ENCODE results near the gene SLC4A9.
"Not testable (repeated sequence)": the region's sequence is repeated elsewhere in the genome, so short reads cannot be mapped to it uniquely, and the experiment has no call there.

Gene SLC4A9

DNA sequence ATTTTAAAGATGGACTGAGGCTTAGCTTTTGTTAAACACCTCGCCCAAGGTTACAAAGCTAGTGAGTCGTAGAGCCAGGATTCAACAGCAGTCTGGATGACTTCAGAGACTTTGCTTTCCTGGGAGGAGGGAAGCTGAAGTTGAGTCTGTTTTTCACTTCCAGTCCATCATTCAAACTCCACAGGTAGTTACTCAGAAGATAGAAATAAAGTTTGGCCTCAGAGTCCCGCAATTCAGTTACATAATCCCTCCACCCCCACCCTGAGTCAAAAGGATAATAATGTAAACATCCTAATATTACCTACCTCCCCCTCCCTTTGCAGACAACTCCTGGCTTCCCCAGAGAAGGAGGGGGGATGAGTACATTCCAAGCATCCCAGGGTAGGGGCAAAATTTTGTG lies 21.7 kb upstream of the SLC4A9 start:
- DNase-seq = no peak

DNA sequence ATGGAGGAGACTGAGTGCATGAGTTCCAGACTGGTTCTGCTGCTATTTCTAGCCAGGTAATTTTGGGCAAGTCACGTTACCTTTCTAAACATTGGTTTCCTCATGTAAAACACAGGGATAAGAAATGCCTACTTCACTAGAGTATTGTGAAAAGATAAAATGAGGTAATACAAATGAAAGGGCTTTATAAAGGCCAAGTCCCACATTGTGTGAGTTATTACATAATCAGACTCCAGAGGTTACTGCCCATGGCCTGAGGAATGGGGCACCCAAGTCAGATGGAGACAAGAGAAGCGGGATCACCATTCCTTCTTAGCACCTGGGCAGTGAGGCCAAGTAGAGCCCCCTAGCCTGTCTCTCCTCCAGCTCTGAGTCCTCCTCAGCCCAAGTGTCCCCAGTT lies 21.1 kb upstream of the SLC4A9 start:
- DNase-seq = no peak

DNA sequence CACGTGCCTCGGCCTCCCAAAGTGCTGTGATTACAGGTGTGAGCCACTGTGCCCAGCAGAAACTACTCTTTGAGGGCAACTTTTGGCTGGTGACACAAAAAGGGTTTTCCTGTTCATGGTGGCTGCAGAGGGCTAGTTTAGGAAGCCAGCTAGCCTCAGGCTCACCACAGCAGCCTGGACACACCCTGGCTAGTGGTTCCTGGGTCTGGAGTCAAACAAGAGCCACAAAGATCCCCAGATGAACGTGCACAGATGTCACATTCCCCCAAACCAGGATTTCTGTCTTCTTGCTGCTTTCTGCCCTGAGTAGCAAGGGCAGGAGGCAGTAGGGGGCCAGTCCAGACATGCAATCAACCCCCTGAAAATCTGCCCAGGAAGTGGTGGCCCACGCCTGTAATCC lies 20.4 kb upstream of the SLC4A9 start:
- DNase-seq = no peak

DNA sequence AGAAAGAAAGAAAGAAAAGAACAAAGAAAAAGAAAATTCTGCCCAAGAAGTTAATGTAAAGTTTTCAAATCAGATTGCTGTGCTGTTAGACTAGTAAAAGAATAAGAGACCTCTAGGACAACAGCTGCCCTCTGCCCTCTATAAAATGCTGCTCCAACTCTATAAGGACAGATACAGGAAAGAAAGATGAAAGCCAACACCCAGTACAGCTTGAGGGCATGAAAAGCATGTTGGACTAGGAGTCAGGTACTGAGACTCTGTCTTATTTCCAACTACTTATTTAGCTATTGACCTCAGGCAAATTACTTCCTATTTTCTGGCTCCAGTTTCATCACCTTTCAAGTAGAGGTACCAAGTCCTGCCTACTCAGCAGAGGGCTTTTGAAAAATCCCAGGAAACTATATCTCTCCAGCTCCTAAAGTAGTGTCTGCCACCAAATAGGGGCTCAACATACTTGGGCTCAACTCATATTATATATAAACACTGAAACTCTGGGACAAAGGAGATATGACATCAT lies 19.3 kb upstream of the SLC4A9 start:
- no peak for DNase-seq

DNA sequence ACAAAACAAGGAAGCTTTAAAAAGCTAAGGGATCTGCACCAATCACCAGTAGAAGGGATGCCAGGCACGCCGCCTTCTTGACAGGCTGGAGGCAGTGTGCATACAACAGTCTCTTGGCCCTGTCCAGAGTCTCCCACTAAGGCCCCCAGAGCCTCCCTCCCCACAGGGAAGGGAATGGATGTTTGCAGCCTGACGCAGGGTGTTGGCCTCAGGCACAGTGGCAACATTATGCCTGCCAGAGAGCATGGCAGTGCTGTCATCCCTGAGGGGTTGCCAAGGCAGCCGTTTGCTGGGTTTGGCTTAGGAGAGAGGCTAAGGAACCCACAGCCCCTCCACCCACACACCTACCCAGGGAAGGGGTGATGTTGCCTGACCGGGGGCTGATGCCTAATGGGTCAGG lies 18.4 kb upstream of the SLC4A9 start:
- DNase-seq = no peak

DNA sequence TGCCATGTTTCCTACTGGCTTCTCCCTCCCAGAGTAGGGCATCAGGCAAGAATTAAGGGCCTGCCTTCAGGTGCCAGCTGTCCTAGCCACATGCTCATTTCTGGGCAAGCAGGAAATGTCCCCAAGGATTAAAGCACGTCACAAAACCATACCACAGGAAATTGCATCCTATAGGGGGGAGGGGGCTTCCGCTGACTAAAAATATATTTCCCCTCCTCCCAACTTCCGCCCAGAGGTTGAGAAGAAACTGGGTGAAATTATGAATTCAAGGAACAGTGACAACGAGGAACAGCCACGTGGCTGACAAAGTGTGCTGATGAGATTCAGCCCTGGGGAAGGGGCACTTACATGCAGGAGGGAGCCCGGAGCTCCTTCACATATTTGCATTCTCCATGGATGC lies 17.7 kb upstream of the SLC4A9 start:
- DNase-seq = no peak

DNA sequence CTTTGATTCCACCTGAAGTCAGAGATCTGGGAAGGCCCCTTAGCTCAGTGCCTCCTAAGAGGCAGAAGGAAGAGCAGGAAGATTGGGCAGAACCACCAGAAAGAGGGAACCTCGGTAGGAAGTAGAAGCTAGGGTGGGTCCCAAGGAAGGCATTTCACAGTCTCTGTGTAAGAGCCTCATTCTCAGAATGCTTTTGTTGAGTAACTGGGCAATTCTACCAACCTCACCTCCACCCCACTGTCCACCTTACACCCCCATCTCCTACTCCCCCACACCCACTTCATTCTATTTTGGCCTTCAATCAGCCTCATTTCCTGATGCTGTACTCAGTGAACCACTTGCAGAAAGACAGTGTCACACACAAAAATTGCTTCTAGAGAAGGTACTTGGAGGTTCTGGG lies 17.1 kb upstream of the SLC4A9 start:
- no peak for DNase-seq

DNA sequence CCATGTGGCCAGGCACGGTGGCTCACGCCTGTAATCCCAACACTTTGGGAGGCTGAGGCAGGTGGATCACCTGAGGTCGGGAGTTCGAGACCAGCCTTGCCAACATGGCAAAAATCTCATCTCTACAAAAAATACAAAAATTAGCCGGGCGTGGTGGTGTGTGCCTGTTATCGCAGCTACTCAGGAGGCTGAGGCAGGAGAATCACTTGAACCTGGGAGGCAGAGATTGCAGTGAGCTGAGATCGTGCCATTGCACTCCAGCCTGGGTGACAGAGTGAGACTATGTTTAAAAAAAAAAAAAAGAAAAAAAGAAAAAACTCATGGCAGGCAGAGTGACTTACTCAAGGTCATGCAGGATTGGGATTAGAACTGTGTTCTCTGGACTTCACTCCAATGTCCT lies 16.1 kb upstream of the SLC4A9 start:
- DNase-seq = not testable (repeated sequence)

DNA sequence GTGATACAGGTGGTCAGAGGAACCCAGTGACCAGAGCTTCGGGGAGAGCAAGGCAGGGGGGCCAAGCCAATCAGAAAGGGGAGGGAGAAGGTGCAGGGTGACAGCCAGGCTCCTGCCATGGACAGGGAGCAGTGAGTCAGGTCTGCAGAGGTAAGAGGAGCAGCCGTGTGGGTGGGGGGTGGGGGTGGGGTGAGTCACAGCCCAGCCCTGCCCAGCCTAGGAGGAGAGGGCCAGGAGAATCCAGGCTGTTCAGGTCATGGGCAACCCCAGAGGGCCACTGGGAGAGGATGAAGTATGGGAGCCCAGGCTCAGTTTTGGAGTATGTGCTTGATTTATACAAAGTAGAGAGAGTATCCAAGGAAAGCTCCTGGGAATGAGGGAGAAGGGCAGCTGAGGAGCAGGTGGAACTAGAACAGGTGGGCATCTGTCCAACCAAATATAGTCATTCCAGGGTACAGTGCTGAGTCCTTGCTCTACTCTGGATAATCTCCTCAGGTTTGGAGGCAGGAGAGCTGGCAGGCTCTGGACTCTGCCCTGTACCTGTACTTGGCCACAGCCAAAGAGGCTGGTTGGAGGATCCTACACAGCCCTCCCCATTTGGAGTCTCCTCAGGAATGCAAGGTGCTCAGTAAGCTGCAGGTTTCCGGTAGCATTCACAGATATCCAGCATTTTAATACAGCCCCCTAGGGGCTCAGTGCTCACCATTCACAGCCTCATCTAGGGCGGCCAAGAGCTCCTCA lies 15.1 kb upstream of the SLC4A9 start:
- no peak for DNase-seq

DNA sequence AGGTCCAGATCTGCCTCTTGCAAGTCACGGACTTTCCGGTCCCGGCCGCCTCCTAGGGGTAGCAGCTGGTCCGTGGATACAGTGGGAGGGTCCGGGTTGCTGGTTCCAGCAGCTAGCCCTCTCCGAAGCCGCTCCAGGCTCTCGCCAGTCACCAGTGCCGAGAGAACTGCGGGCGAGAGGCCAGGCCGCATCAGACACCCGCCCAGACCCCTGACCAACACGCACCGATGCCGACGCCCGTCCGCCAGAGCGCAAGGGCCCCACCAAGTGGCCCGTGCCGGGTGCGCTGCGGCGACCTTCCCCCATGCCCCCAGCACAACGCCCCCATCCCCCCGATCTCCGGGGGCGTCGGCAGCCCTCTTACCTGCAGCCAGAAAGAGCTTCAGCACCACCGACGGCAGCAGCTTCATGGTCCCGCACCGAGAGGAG lies 14.1 kb upstream of the SLC4A9 start:
- no peak for DNase-seq

DNA sequence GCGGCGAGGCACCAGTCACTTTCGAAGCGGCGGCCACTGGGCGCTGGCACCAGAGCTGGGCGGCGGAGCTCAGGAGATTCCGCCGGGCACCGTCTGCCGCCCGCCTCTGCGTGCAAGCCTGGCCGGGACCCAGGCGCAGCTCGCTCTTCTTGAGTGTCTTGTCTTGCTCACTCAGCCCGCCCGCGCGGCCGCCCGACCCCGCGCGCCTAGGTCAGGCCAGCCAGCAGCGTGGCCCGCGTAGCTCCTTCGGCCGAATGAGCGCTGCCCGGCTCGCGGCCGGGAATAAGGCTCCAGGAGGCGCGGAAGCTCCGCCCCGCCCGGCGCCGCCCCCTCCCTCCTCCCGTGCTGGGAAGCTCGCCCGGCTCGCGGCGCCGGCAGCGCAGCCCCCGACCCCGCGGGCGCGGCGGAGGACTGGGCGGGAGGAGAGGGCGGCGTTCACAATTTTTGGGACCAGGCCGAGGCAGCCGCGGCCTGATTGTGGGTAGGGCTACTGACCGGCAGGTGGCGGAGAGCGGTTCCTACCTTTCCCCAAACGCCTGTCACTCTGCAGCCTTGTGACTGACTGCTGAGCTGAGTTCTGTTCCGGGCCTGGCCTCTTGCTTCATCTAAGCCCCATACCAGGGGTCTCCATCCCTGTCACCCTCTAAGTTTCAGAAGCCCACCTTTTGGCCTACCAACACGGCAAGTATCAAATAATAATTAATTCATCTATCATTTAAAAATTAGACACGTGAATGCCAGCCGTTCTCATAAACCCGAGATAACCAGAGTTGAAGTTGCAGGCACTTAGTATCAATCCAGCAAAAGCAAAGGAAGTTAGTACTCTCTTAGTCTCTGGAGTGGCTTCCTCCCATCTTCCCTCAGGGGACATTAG lies 13.4 kb upstream of the SLC4A9 start, which contains the start of gene HBEGF:
TSS of gene HBEGF (minus strand) at position 256 of the 874 bp plus-strand sequence. CDS start 275 bp downstream, outside the sequence.
- peak; percentile 96 for DNase-seq

DNA sequence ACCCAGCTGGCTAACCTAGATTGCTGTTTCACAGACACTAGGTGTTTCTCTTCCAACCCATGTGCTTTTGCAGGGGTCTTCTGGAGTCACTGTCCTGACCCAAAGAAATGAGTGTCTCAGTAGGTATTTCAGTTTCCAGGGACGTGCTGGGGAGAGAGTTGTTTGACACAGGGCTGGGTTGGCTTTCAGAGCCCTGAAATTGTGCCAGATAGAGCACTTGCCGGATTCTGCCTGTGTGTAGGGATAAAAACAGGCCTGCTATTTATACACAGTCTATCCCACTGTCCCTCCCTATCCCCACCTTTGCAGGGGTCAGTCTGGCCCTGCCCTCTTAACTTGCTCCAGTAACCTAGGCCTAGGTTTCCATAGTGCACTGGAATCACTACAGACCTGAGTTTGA lies 12.6 kb upstream of the SLC4A9 start:
- no peak for DNase-seq

DNA sequence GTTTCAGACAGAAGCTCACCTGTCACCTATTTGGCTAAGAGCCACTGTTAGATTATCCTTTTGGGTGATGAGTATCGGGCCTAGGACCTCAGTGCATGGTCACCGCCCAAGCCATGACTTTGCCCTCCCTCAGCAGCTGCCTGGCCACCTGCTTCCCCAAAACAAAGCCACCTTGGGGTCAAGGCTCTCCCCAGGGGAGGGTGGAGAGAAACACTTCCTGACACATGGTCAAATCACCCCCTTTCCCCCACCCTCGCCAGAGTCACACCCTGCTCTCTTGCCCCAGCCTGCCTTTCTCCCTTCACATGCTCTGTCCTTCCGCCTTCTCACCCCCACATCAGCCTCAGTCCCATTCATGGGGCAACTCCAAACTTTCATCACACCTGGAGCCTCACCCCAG lies 11.9 kb upstream of the SLC4A9 start:
- no peak for DNase-seq

DNA sequence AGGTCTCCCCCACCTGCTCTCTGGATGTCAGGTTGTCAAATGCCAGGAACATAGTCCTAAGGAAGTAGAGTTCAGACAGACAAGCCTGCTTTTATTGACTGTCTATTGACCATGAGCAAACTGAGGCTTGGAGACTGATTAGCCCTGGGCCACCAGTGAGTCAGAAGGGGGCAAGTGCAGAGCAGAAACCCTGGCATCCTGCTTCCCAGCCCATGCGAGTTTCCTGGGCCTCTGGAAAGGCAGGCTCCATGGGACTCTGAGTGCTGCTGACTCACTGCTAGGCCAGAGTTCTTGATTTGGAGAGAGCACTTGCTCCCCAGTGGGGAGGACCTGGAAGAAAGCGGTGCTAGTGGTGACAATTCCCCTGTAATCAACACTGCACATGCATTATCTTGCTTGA lies 10.8 kb upstream of the SLC4A9 start:
- no peak for DNase-seq

DNA sequence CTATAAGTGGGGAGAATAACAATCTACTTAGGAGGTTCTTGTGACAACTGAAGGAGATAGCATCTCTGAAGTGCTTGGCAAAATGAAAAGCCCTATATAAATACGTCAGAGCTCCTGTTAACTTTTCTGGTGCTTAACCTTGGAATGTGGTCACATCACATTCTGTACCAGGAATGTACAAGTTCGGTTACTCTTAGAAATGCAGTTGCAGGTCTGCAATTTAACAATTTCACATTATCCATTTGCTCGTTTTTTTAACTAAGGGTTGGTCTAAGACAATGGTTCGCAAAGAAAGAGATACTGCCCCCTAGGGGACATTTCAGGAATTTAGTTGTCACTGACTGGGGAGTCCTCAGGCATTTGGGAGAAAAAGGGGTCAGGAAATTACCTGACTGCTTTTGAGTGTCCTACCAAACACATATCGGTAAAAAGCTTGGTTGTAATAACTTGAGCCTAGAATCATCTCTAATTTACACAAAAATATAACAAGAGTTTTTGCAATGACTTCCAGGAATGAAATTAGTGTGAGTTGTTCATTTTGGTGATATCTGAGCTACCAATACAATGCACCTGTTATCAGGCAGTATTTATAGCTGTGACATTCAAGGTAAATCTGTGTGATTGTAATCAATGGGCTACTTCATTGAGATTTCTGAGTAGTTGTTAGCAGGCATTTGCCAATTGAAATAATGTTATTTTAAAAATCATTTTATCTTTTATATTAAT lies 8.2 kb upstream of the SLC4A9 start:
- peak; percentile 44 for DNase-seq

DNA sequence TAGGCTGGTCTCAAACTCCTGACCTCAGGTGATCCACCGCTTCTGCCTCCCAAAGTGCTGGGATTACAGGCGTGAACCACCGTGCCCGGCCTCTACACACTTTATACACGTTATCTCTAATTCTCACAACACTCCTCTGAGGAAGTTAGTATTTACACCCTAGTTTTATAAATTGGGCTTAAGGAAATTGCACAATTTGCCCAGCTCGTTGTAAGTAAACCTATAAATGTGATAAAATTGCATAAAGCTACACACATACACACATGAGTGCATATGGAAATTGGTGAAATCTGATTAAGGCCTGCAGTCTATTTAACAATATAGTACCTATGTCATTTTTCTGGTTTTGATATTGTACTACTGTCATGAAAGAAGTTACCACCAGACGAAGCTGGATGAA lies 4.4 kb upstream of the SLC4A9 start:
- DNase-seq = no peak

DNA sequence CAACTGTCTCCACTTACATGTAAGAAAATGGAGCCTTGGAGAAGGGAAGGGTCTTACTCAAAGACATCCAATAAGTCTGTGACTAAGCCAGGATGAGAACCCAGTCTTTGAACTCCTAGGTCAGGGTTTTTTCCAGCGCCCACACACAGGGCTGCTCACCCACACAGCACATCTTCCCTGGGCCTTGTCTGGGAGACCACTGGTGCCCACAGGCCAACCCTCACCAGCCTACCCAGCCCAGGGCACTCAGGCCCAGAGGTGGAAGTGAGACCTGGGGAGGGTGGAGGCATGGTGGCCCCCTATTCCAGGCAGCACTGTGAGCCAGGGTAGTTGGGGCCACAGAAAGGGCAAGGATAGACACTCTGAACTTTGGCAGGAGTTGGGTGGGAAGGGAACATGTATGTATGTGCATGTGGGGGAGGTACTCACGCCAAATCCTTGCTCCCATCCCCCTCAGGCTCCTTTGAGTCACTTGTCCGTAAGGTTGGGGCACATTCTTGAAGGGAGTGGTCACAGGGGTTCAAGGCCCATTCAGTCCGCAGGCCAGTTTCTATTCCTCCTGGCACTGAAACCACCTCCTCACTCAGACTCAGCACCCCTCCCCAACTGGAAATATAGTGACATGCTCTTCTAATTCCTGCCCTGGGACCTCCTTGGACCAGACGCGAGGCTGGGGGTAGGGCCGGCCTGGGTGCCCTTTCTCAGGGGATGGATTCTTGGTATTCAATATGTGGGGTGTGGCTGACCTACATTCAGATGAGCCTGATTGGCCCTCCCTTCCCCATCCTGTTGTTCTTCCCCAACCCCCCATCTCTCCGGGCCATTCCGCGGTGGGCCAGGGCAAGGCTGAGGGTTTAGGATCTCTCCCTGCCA lies 2.9 kb upstream of the SLC4A9 start:
- DNase-seq = no peak

DNA sequence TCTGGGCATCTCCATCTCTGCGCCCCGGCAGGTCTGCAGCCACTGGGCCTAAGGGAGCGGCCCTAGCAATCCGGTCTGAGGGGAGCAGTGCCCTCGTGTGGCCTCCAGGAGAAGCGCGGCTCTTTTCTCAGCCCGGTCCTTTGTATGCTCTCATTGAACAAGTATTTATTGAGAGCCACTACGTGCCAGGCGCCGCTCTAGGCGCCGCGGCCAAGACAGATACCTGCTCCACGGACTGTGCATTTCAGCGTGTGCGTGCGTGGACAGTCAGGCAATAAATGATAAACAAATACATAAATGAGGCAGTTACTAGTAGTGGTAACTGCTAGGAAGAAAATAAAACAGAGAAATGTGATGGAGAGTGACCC lies 2.3 kb upstream of the SLC4A9 start:
- DNase-seq = peak; percentile 60

DNA sequence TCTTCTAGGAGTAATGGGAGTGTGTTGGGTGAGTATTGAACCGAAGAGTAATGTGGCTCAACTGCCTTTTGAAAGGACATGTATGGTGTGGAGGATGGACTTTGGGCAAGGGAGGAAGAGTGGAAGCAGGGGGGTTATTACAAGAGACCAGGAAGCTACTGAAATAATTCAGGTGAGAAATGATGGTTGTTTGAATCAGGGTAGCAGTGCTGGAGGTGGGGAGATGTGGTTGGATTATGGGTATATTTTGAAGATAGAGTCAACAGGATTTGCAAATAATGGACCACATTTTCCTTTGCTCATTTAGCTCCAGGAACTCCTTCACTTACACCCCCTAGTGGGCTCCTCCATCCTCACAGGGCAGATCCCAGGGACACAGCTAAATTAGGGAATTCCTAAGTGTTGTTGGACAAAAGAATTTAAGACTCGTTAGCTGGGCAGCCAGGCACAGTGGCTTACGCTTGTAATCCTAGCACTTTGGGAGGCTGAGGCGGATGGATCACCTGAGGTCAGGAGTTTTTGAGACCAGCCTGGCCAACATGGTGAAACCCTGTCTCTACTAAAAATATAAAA lies 1.2 kb upstream of the SLC4A9 start:
- DNase-seq = peak; percentile 25

DNA sequence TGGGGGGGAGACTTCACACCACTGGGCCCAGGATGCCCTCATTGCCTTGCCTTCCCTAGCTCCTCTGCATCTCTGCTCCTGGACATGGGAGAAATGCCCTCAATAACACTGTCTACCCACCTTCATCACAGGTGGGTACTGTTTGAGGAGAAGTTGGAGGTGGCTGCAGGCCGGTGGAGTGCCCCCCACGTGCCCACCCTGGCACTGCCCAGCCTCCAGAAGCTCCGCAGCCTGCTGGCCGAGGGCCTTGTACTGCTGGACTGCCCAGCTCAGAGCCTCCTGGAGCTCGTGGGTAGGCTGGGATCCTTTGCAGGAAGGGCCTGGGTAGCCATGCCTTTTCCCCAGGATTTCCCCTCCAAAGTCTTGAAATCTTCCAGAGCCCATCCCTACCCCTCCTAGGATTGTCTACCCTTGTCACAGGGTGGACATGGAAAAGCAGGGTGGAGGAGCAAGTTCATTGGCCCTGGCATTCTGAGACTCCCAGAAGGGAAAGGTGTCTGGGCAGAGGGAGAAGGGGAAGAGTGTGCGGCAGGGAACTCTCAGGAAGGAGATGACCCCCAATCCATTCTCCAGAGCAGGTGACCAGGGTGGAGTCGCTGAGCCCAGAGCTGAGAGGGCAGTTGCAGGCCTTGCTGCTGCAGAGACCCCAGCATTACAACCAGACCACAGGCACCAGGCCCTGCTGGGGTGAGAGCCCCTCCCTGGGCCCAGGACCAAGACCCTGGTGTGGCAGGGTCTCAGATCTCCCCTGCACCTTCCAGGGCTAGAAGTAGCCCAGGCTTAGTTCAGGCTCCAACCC lies 886 bp downstream of the SLC4A9 start:
- no peak for DNase-seq

DNA sequence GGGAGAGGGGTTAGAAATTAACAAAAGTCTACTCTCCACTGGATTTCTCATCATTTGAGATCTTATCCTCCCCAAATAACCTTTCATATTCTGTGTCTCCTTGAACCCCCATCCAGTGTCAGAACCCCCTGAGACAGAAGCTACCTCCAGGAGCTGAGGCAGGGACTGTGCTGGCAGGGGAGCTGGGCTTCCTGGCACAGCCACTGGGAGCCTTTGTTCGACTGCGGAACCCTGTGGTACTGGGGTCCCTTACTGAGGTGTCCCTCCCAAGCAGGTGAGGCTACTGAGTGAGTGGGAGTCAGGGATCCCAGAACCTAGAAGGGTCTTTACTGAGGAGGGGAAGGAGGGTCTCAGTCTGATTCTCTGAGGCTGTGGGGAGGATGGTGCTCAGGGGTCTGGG lies 1.9 kb downstream of the SLC4A9 start:
- no peak for DNase-seq

Data from right kidney (tissue), 1 donor.